Kidney (tissue), 14 donors: ENCODE data around the gene MTHFS. TPM values are rescaled to one million over a fixed set of nuclear protein-coding genes. Genes with fewer than 3 reads are reported as not detected.
A peak's percentile ranks its signal among the peaks of the same experiment; 100 is the strongest.

Experiments used
- DNase-seq, 5 donors: peaks; one replicate each; pipeline ENCODE4 v3.0.0-alpha.2; 2013 to 2020
- FAIRE-seq: peaks from 2 replicates; lab custom pipeline; 2012; peaks lifted over from hg19 to GRCh38; lab: Jason Lieb, UNC
- H3K27ac ChIP-seq, 2 donors: one replicate each; pipeline ENCODE4 v1.7.0; 2013; ENCODE audit warnings: low read depth in 2 of 2, low read length in 2 of 2, inconsistent platforms in 1 of 2
- H3K27me3 ChIP-seq: one replicate; pipeline ENCODE4 v1.7.1; 2013; ENCODE audit warnings: low read length, inconsistent platforms; ENCODE audit not compliant: control insufficient read depth, insufficient read depth
- H3K36me3 ChIP-seq, 3 donors: one replicate each; pipeline versions ENCODE4 v1.7.0 to v1.7.1; 2013; ENCODE audit warnings: low read length in 3 of 3, control low read depth in 1 of 3, inconsistent platforms in 1 of 3; ENCODE audit not compliant: insufficient read depth in 3 of 3, control insufficient read depth in 2 of 3
- H3K4me1 ChIP-seq, 3 donors: one replicate each; pipeline versions ENCODE4 v1.7.0 to v1.7.1; 2013; ENCODE audit warnings: low read length in 3 of 3, inconsistent platforms in 1 of 3, low read depth in 1 of 3; ENCODE audit not compliant: control insufficient read depth in 2 of 3, insufficient read depth in 2 of 3
- H3K4me3 ChIP-seq, 3 donors: one replicate each; pipeline versions ENCODE4 v1.7.0 to v1.8.1; 2013; ENCODE audit warnings: low read length in 3 of 3, control low read depth in 1 of 3, inconsistent platforms in 1 of 3
- H3K9ac ChIP-seq, 3 donors: one replicate each; pipeline versions ENCODE4 v1.7.0 to v1.7.1; 2013; ENCODE audit warnings: low read length in 3 of 3, control low read depth in 1 of 3, inconsistent platforms in 1 of 3
- H3K9me3 ChIP-seq, 3 donors: one replicate each; pipeline versions ENCODE4 v1.7.0 to v1.7.1; 2013; ENCODE audit warnings: low read length in 3 of 3, control low read depth in 1 of 3, inconsistent platforms in 1 of 3; ENCODE audit not compliant: control insufficient read depth in 2 of 3, insufficient read depth in 1 of 3
- intact Hi-C: fragments of 100-400 bp; cut with DNase I; formaldehyde crosslinking; loops from one replicate; pipeline ENCODE4 v1.11.1; 2022
- polyA plus RNA-seq: library from polyadenylated mRNA; stranded (reverse); fragments of 350-450 nt; fragmentation: Illumina TruSeq; extraction: RNeasy Lipid Tissue Mini Kit (QIAGEN cat#74804); gene quantifications from one replicate; pipeline ENCODE4 v1.2.3, GENCODE V29; 2014; ENCODE audit warnings: low read depth, low replicate concordance; ENCODE audit not compliant: insufficient read depth
- total RNA-seq: library from RNA; stranded (reverse); fragmentation: NEBNext Ultra II Directional; extraction: Animal tissue kit (Norgen Biotek cat#: 25700); gene quantifications from one replicate; pipeline ENCODE4 v1.2.1, GENCODE V29; 2021
- TF ChIP-seq, protein P1 (sequence below): IDR thresholded peaks from 3 replicates; pipeline ENCODE4 v1.5.1; 2012; ENCODE audit warnings: mild to moderate bottlenecking, moderate library complexity, borderline replicate concordance; ENCODE audit not compliant: insufficient read depth; ENCODE audit errors: extremely low read depth
- donor health status: control.
- donor health status: control.
- donor health status: control.
- donor health status: control.
- donor health status: control.
- donor health status: DM: yes; HTN: yes; CAD: no.
- donor health status: Normal renal cell carcinoma (clear cell type).

Gene MTHFS
- total and polyA plus RNA-seq, 2 donors from 2014 or later: 44.1 to 115 TPM

DNA sequence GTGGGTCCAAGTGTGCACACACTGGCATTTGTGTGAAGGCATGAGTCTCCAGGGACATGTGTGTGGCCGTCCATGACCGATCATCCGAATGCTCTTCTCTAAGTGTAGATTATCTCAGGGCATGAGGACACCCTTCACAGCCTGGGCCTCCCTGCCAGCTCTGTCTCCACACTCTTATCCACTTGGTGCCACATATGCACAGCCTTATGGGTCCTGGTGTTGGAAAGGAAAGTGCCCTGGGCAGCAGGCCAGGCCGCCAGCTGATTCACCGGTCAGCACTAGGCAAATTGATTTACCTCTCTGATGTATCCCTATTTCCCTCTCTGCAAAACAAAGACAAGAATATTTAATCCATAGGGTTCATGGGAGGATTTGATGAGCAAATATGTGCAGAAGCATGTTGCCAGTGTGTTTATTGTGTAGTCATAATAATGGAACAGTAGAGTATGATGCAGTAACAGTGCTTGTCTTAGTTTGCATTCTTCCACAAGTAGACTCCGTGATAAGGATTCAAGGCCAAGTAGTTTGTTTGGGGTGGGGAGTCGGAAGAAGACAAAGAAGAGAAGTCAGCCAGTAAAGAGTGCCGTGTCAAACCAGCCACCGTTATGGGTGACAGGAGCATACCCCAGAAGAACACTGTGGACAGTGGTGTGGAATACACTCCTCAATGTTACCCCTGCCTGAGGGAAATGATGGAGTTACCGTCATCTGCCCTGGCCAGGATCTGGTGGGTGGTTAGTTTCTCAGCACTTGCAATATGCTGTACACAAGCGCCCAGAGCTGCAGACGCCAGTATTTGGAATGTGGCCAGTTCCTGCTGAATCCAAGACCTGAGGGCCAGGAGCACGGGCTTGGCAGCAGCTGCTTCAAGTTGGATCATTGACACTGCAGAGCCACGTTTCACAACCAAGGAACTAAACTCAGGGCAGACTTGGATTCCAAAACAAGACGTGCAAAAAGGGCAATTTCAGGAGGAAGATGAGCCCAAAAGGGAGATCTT, 85.1 kb downstream of the MTHFS start:
- Histone ChIP-seq H3K27me3 (no peaks in the 10 kb centered on the region), H3K4me3 (no peak overlapping the region), H3K27ac (no peak overlapping the region), H3K9ac (no peak overlapping the region), H3K36me3 (no peaks in the 10 kb centered on the region), H3K4me1 (peaks cover 0 to 3% (median 0%) of the 10 kb centered on the region in 3 donors), H3K9me3 (no peaks in the 10 kb centered on the region)
- TF ChIP-seq, protein P1, sequence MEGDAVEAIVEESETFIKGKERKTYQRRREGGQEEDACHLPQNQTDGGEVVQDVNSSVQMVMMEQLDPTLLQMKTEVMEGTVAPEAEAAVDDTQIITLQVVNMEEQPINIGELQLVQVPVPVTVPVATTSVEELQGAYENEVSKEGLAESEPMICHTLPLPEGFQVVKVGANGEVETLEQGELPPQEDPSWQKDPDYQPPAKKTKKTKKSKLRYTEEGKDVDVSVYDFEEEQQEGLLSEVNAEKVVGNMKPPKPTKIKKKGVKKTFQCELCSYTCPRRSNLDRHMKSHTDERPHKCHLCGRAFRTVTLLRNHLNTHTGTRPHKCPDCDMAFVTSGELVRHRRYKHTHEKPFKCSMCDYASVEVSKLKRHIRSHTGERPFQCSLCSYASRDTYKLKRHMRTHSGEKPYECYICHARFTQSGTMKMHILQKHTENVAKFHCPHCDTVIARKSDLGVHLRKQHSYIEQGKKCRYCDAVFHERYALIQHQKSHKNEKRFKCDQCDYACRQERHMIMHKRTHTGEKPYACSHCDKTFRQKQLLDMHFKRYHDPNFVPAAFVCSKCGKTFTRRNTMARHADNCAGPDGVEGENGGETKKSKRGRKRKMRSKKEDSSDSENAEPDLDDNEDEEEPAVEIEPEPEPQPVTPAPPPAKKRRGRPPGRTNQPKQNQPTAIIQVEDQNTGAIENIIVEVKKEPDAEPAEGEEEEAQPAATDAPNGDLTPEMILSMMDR: no peak
- intact Hi-C loops: no loop called here
- no peak for FAIRE-seq
- DNase-seq: peak in 2 of 5 donors; percentile 7 to 12

DNA sequence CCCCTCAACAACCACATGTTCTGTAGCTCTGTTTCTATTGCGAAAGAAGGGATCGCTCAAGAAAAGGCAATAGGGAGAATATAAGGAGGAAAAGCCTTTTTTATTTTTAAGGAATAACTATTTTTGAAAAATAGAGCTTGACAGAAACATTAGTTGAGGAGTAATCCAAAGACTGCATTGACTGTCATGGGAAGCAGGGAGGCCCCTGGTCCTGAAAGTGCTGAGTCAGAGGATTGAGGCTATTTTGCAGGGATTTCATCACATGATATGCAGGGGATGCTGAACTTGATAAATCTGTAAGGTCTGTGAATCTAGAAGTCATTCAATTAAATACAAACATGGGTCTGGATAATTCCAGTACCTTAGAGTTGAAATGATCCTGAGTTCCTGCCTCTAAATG, 92.0 kb downstream of the MTHFS start:
- intact Hi-C loops: no loop called here
- Histone ChIP-seq H3K9ac (no peak overlapping the region), H3K4me3 (no peak overlapping the region), H3K27ac (no peak overlapping the region), H3K9me3 (no peaks in the 10 kb centered on the region), H3K36me3 (no peaks in the 10 kb centered on the region), H3K4me1 (no peaks in the 10 kb centered on the region), H3K27me3 (no peaks in the 10 kb centered on the region)
- no peak for FAIRE-seq
- no peak for DNase-seq
- TF ChIP-seq, protein P1: no peak

DNA sequence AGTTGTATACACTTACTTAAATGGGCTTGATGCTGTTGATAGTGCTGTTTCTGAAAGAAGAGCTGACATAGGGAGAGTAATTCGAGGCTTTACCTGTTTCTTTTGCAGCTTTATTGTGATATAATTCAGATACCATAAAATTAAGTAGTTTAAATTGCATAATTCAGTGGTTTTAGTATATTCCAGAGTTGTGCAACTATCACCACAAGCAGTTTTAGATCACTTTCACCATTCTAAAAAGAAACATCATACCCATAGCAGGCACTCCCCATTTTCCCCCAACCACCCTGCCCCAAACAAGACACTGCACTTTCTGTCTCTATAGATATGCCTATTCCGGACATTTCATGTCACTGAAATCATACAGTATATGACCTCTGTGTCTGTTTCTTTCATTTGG, 98.5 kb downstream of the MTHFS start:
- TF ChIP-seq, protein P1: no peak
- H3K9ac ChIP-seq: no peak overlapping the region
- intact Hi-C loops: no loop called here
- H3K36me3 ChIP-seq: no peaks in the 10 kb centered on the region
- no peak for DNase-seq
- H3K4me1 ChIP-seq: no peaks in the 10 kb centered on the region
- no peaks in the 10 kb centered on the region for H3K9me3 ChIP-seq
- no peak overlapping the region for H3K4me3 ChIP-seq
- H3K27me3 ChIP-seq: no peaks in the 10 kb centered on the region
- no peak overlapping the region for H3K27ac ChIP-seq
- no peak for FAIRE-seq

Other genes starting within 250 kb of the MTHFS start
- 2.4 TPM for gene BCL2A1, start 74.2 kb upstream of the MTHFS start, total RNA-seq
- gene BCL2A1, start 74.2 kb upstream of the MTHFS start, polyA plus RNA-seq: 0.67 TPM
- gene ZFAND6, start 162.7 kb upstream of the MTHFS start, total RNA-seq: 72.3 TPM
- 85.7 TPM for gene ZFAND6, start 162.7 kb upstream of the MTHFS start, polyA plus RNA-seq